HL-60 (cell line): ENCODE results near the gene CNOT8.

Experiments used
- DNase-seq, 2 experiments: peaks; one replicate each; pipeline ENCODE4 v3.0.0-alpha.2; 2010 to 2020; ENCODE audit warnings: low read depth in 1 of 2, low spot score in 1 of 2
- H3K27ac ChIP-seq: fragments of 250-450 bp; sonication (Bioruptor Pico); replicated peaks from 2 replicates; pipeline ENCODE4 v1.5.1; 2020; ENCODE audit warnings: mild to moderate bottlenecking, moderate library complexity
- H3K27me3 ChIP-seq: fragments of 250-450 bp; sonication (Bioruptor Pico); 2 replicates; pipeline ENCODE4 v1.5.1; 2021; ENCODE audit warnings: mild to moderate bottlenecking, moderate library complexity; ENCODE audit not compliant: insufficient read depth, poor library complexity, severe bottlenecking
- H3K4me3 ChIP-seq: replicated peaks from 2 replicates; pipeline ENCODE4 v1.5.1; 2011; ENCODE audit warnings: mild to moderate bottlenecking, control low read depth, low read length; ENCODE audit not compliant: insufficient read depth
- GABPA ChIP-seq: IDR thresholded peaks from 2 replicates; pipeline ENCODE4 v1.6.1; 2012; ENCODE audit warnings: low read depth
- POLR2AphosphoS5 ChIP-seq: IDR thresholded peaks from 2 replicates; pipeline ENCODE4 v1.6.1; 2012; ENCODE audit warnings: low read depth
- SPI1 ChIP-seq: IDR thresholded peaks from 2 replicates; pipeline ENCODE4 v1.6.1; 2012; ENCODE audit warnings: low read depth, mild to moderate bottlenecking, borderline replicate concordance
- TF ChIP-seq, protein P1 (sequence below): IDR thresholded peaks from one replicate; pipeline ENCODE4 v1.5.1; 2011; ENCODE audit warnings: low read length, control low read depth, inconsistent platforms; ENCODE audit not compliant: insufficient read depth
- TF ChIP-seq, protein P2 (sequence below): IDR thresholded peaks from 2 replicates; pipeline ENCODE4 v1.6.1; 2012; ENCODE audit warnings: low read depth; ENCODE audit not compliant: insufficient replicate concordance

The CNOT8 gene

DNA sequence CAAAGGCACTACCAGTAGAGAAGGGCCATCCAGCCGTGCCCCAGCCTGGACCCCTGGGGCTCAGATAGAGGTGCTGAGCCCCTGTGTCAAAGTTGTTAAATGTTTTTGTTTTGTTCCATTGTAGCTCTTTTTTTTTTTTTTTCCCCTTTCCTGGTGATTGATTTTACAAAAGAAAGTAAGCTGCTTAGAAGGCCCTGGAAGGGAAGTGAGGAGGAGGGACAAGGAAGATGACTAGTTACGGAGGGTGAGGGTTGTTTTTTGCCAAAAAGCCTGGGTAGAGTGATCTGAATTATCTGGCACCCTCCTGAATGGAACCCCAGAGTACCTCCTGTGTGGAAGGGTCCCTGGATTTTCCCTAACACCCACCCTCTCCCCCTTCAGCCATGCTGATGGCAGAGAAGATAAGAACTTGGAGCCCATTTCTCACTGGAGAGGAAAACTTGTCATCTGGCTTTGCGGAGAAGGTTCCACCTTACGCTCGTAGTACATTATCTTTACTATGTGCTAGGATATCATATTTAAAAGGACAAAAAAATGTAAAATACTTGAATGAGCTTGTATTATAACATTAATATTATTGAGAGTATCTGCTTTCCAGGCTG lies 41.4 kb upstream of the CNOT8 start:
- Histone ChIP-seq H3K27ac (no peak overlapping the region), H3K4me3 (no peak overlapping the region), H3K27me3 (no peaks in the 10 kb centered on the region)
- DNase-seq, result no peak
- TF ChIP-seq, protein P1, sequence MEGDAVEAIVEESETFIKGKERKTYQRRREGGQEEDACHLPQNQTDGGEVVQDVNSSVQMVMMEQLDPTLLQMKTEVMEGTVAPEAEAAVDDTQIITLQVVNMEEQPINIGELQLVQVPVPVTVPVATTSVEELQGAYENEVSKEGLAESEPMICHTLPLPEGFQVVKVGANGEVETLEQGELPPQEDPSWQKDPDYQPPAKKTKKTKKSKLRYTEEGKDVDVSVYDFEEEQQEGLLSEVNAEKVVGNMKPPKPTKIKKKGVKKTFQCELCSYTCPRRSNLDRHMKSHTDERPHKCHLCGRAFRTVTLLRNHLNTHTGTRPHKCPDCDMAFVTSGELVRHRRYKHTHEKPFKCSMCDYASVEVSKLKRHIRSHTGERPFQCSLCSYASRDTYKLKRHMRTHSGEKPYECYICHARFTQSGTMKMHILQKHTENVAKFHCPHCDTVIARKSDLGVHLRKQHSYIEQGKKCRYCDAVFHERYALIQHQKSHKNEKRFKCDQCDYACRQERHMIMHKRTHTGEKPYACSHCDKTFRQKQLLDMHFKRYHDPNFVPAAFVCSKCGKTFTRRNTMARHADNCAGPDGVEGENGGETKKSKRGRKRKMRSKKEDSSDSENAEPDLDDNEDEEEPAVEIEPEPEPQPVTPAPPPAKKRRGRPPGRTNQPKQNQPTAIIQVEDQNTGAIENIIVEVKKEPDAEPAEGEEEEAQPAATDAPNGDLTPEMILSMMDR, result no peak
- TF ChIP-seq, protein P2, sequence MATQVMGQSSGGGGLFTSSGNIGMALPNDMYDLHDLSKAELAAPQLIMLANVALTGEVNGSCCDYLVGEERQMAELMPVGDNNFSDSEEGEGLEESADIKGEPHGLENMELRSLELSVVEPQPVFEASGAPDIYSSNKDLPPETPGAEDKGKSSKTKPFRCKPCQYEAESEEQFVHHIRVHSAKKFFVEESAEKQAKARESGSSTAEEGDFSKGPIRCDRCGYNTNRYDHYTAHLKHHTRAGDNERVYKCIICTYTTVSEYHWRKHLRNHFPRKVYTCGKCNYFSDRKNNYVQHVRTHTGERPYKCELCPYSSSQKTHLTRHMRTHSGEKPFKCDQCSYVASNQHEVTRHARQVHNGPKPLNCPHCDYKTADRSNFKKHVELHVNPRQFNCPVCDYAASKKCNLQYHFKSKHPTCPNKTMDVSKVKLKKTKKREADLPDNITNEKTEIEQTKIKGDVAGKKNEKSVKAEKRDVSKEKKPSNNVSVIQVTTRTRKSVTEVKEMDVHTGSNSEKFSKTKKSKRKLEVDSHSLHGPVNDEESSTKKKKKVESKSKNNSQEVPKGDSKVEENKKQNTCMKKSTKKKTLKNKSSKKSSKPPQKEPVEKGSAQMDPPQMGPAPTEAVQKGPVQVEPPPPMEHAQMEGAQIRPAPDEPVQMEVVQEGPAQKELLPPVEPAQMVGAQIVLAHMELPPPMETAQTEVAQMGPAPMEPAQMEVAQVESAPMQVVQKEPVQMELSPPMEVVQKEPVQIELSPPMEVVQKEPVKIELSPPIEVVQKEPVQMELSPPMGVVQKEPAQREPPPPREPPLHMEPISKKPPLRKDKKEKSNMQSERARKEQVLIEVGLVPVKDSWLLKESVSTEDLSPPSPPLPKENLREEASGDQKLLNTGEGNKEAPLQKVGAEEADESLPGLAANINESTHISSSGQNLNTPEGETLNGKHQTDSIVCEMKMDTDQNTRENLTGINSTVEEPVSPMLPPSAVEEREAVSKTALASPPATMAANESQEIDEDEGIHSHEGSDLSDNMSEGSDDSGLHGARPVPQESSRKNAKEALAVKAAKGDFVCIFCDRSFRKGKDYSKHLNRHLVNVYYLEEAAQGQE, result no peak
- TF ChIP-seq SPI1 (no peak), POLR2AphosphoS5 (no peak), GABPA (no peak)

DNA sequence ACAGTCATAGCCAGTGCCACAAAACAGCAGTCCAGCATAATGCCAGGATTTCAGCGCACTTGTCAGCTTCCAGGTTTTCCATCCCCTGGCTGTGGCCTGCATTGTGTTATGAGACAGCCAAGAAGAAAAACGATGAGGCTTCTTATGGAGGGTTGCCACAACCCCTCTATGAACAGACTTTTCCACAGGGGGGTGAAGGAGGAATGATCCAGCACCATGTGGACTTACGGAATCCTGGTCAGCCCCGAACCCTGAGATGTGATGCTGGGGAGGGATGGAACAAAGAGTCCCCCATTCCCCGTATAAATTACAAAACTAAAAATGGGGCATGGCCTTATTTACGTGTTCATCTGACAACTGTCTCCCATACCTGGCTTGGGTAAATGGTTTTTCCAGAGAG lies 40.6 kb upstream of the CNOT8 start:
- no peak for DNase-seq
- TF ChIP-seq, protein P1, result no peak
- no peak for TF ChIP-seq SPI1
- Histone ChIP-seq H3K27ac (no peak overlapping the region), H3K4me3 (no peak overlapping the region), H3K27me3 (no peaks in the 10 kb centered on the region)

DNA sequence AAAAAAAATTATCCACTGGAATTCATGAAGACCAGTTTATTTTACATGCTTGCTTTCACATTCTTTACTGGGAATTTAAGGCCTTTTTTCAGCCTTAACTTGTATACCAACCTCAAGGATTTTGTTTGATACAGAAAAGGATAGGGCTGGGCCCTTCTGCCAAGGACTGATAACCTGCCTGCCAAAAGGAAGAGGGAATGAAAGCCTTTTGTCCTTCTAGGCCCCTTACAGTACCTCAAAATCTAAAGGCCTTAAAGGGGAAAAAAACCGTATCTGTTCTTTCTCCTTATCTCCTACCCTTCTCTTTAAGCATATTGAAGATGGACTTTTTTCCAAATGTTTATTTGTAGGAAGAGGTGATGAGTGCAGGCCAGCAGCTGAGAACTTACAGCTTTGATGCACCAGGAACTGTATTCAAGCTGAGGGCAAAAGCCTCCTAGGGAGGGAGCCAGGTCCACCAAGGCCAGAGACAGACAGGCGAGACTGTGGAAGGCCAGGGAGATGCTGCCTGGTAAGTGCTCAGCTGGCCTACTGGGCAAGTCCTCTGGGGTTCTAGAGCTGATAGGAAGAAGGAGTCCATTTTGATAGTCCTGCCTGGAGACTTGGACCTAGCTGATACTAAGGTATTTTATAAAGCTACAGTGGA lies 39.8 kb upstream of the CNOT8 start:
- no peak for DNase-seq
- Histone ChIP-seq H3K27ac (0 out of 2 replicates have a peak overlapping the region, but pooled peaks have one; percentile 3), H3K27me3 (no peaks in the 10 kb centered on the region), H3K4me3 (no peak overlapping the region)
- TF ChIP-seq GABPA (no peak), POLR2AphosphoS5 (peak; percentile 39; the same call in 1 of the 2 replicates)

DNA sequence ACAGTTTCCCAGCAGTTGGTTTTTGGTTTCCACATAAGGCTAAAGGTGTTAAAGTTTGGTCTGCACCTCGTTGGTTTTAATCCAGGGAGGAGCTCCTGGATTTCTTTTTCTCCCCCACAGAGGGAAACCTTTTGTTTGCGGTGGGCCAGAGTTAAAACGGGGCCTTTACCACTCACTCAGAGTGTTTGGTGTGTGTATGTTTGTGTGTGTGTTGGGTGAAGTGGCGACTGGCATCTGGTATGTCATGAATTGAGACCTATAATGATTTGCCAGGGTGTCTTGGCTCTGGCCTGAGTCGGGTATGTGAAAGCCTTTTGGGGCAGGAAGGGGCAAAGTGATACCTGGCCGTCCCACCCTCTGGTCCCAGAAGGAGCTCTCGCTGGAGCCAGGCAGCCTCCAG lies 38.9 kb upstream of the CNOT8 start:
- no peak for TF ChIP-seq SPI1
- no peak for TF ChIP-seq GABPA
- TF ChIP-seq, protein P1, result no peak
- TF ChIP-seq, protein P2, result no peak
- TF ChIP-seq POLR2AphosphoS5, result no peak
- Histone ChIP-seq H3K4me3 (no peak overlapping the region), H3K27ac (no peak overlapping the region), H3K27me3 (no peaks in the 10 kb centered on the region)
- no peak for DNase-seq
